Right lobe of liver (tissue), 6 donors: Measurements from ENCODE around the gene PPP1R14B. TPM values are rescaled to one million over a fixed set of nuclear protein-coding genes. Genes with fewer than 3 reads are reported as not detected.

Experiments
- ATAC-seq, 4 donors: fragments of 200-7000 bp; cut with Tn5 transposase; one replicate each; pipeline ENCODE4 v1.9.1; 2020; ENCODE audit warnings: mild to moderate bottlenecking in 4 of 4, moderate library complexity in 4 of 4
- DNase-seq, 3 donors: peaks; one replicate each; pipeline ENCODE4 v3.0.0-alpha.2; 2020
- H3K27ac ChIP-seq, 3 donors: fragments of 200-600 bp; one replicate each; pipeline ENCODE4 v1.8.0; 2022
- H3K27me3 ChIP-seq, 2 donors: fragments of 200-600 bp; one replicate each; pipeline ENCODE4 v1.8.0; 2022
- H3K36me3 ChIP-seq, 4 donors: fragments of 200-600 bp; sonication (generic) in 1 of 4; one replicate each; pipeline versions ENCODE4 v1.5.1 to v1.8.0; 2017 to 2022; ENCODE audit warnings: control low read depth in 1 of 4
- H3K4me1 ChIP-seq, 4 donors: fragments of 200-600 bp; sonication (generic) in 1 of 4; one replicate each; pipeline versions ENCODE4 v1.5.1 to v1.8.0; 2017 to 2022; ENCODE audit warnings: control low read depth in 1 of 4
- H3K4me3 ChIP-seq, 3 donors: fragments of 200-600 bp; one replicate each; pipeline ENCODE4 v1.8.0; 2022
- H3K9me3 ChIP-seq, 4 donors: fragments of 200-600 bp; sonication (generic) in 1 of 4; one replicate each; pipeline versions ENCODE4 v1.5.1 to v1.8.0; 2017 to 2022; ENCODE audit warnings: control low read depth in 1 of 4
- POLR2A ChIP-seq: fragments of 450-650 bp; IDR thresholded peaks from one replicate; pipeline ENCODE4 v1.6.1; 2017; ENCODE audit warnings: antibody characterized with exemption, mild to moderate bottlenecking
- WGBS: methylation state at CpG from one replicate; pipeline ENCODE4 v1.1.6; 2018; ENCODE audit warnings: low coverage, low lambda C conversion rate; ENCODE audit not compliant: insufficient coverage; ENCODE audit errors: missing lambda C conversion rate; 5-methylcytosine and 5-hydroxymethylcytosine counted together
- intact Hi-C, 2 donors: fragments of 100-400 bp; cut with DNase I; formaldehyde crosslinking; loops; one replicate each; pipeline versions ENCODE4 v1.11.2 to v1.14.1; 2022
- total RNA-seq, 6 experiments: library from RNA; depleted of rRNA in 2 of 6; stranded (reverse); fragments of >200 nt in 2 of 6; fragmentation: NEBNext Ultra II Directional in 3 of 6; extraction: Animal tissue kit (Norgen Biotek cat#: 25700) in 3 of 6; gene quantifications; one replicate each; pipeline versions ENCODE4 v1.1.0 to v1.2.4, GENCODE V29; 2016 to 2023
- TF ChIP-seq, protein P1 (sequence below), 4 donors: fragments of 200-600 bp in 3 of 4; fragments of 450-650 bp in 1 of 4; IDR thresholded peaks; one replicate each; pipeline versions ENCODE4 v1.5.1 to v1.8.0; 2016 to 2022; ENCODE audit warnings: antibody characterized with exemption in 4 of 4, mild to moderate bottlenecking in 2 of 4
- donor health status: DM: no; HTN: yes; CAD: no.
- donor health status: DM: no; HTN: no; CAD: no.
- donor health status: DM: no; HTN: no; CAD: no.
- donor health status: DM: no; HTN: yes; CAD: no.
- donor health status: DM: no; HTN: yes; CAD: no.

The PPP1R14B gene
- total RNA-seq, 6 experiments from 2014 or later, result 34.1 to 90.3 (median 49.7) TPM

DNA sequence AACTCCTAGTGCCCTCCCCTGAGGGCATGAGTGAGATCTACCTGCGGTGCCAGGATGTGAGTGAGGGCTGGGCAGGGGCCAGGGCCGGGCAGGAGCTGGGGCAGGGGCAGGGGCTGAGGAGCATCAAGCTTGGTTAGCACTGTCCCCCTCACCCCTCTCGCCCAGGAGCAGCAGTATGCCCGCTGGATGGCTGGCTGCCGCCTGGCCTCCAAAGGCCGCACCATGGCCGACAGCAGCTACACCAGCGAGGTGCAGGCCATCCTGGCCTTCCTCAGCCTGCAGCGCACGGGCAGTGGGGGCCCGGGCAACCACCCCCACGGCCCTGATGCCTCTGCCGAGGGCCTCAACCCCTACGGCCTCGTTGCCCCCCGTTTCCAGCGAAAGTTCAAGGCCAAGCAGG, 26.5 kb downstream of the PPP1R14B start:
- intact Hi-C loops, result no loop called here
- Histone ChIP-seq H3K36me3 (peaks cover 0 to 28% (median 0%) of the 10 kb centered on the region in 4 donors), H3K27me3 (no peaks in the 10 kb centered on the region), H3K4me1 (peaks cover 0 to 17% (median 8%) of the 10 kb centered on the region in 4 donors), H3K27ac (no peak overlapping the region), H3K4me3 (no peak overlapping the region), H3K9me3 (no peaks in the 10 kb centered on the region)
- no CpG with 5 or more reads among the region's 17 CpGs for WGBS
- DNase-seq, result peak in 1 of 3 donors; percentile 52
- ATAC-seq, result no peak
- no peak for TF ChIP-seq POLR2A
- TF ChIP-seq, protein P1, sequence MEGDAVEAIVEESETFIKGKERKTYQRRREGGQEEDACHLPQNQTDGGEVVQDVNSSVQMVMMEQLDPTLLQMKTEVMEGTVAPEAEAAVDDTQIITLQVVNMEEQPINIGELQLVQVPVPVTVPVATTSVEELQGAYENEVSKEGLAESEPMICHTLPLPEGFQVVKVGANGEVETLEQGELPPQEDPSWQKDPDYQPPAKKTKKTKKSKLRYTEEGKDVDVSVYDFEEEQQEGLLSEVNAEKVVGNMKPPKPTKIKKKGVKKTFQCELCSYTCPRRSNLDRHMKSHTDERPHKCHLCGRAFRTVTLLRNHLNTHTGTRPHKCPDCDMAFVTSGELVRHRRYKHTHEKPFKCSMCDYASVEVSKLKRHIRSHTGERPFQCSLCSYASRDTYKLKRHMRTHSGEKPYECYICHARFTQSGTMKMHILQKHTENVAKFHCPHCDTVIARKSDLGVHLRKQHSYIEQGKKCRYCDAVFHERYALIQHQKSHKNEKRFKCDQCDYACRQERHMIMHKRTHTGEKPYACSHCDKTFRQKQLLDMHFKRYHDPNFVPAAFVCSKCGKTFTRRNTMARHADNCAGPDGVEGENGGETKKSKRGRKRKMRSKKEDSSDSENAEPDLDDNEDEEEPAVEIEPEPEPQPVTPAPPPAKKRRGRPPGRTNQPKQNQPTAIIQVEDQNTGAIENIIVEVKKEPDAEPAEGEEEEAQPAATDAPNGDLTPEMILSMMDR (IDR thresholded peaks at IDR 0.05), result no peak

DNA sequence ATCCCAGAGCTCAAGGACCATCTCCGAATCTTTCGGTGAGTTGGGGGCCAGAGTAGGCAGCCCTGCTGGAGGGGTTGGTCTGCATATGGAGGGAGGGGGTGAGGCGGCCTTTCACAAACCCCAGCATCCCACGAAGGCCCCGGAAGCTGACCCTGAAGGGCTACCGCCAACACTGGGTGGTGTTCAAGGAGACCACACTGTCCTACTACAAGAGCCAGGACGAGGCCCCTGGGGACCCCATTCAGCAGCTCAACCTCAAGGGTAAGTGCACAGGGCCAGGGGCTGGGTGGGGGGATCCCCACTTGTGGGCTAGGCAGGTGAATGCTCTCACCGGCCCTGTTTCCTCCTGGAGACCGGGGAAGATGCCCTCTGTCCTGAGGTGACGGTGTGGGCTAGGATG, 27.0 kb downstream of the PPP1R14B start:
- 100% methylated on average over 1 of the region's 10 CpGs for WGBS
- intact Hi-C loops, result no loop called here
- peaks cover 0 to 32% (median 0%) of the 10 kb centered on the region in 4 donors for H3K36me3 ChIP-seq

DNA sequence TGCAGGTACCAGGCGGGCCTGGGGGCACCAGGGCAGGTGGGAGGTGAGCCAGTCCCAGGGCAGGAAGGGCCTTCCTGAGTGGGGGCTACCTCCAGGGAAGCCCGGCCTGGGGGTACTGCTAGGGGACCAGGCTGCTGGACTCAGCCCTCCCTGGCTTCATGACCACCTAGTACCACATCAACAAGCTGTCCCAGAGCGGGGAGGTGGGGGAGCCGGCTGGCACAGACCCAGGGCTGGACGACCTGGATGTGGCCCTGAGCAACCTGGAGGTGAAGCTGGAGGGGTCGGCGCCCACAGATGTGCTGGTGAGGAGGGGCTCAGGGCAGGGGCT, 27.4 kb downstream of the PPP1R14B start:
- intact Hi-C loops, result no loop called here
- 40% methylated on average over 3 of the region's 7 CpGs for WGBS
- TF ChIP-seq, protein P1 (IDR thresholded peaks at IDR 0.05), result no peak
- TF ChIP-seq POLR2A, result no peak
- Histone ChIP-seq H3K36me3 (peaks cover 0 to 32% (median 0%) of the 10 kb centered on the region in 4 donors), H3K4me1 (peaks cover 0 to 14% (median 6%) of the 10 kb centered on the region in 4 donors), H3K9me3 (no peaks in the 10 kb centered on the region), H3K27ac (no peak overlapping the region), H3K27me3 (no peaks in the 10 kb centered on the region), H3K4me3 (no peak overlapping the region)
- peak in 2 of 4 donors; percentile 4 to 19 for ATAC-seq
- DNase-seq, result peak in 2 of 3 donors; percentile 53 to 55

More for the DNA sequence above, 27.0 kb downstream of the PPP1R14B start:
- Histone ChIP-seq H3K27ac (no peak overlapping the region), H3K4me3 (no peak overlapping the region), H3K4me1 (peaks cover 0 to 14% (median 6%) of the 10 kb centered on the region in 4 donors), H3K9me3 (no peaks in the 10 kb centered on the region), H3K27me3 (no peaks in the 10 kb centered on the region)
- peak in 1 of 3 donors; percentile 46 for DNase-seq
- ATAC-seq, result no peak
- TF ChIP-seq POLR2A, result no peak
- TF ChIP-seq, protein P1 (IDR thresholded peaks at IDR 0.05), result no peak

DNA sequence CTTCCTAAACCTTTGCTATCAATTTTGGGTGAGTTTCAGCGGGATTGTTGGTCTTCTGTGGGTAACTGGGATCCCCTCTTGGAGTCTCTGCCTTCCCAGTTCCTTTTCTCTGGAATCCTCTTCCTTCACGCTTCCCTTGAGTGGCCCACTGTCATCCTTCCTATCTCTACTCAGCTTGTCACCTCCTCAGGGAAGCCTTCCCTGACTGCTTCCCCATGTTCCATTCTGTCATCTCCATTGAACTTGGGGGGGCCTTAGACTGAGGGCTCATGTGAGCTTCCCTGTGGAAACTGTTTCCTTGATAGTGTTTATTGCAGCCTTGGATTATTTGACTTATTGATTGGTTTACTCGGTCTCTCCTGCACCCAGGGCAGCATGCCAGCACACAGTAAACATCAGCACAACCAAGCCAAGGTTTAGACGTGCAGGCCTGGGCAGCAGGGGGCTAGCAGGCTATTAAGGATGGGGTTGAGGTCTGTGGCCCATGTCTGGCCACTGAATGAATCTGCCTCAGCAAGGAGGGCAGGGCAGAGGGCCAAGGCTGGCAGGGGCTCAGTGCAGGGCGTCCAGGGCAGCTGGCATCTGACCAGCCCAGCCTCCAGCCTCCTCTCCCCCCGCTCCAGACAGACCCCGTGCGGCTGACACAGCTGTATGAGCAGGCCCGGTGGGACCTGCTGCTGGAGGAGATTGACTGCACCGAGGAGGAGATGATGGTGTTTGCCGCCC, 28.0 kb downstream of the PPP1R14B start:
- intact Hi-C loops, result no loop called here
- Histone ChIP-seq H3K36me3 (peaks cover 0 to 32% (median 0%) of the 10 kb centered on the region in 4 donors), H3K27me3 (no peaks in the 10 kb centered on the region), H3K4me3 (no peak overlapping the region), H3K27ac (no peak overlapping the region), H3K9me3 (no peaks in the 10 kb centered on the region), H3K4me1 (peaks cover 0 to 14% (median 6%) of the 10 kb centered on the region in 4 donors)
- ATAC-seq (peak; percentile 75 to 89 (median 84)), DNase-seq (peak; percentile 80 to 89 (median 86))
- TF ChIP-seq POLR2A, result no peak
- TF ChIP-seq, protein P1 (IDR thresholded peaks at IDR 0.05), result no peak
- WGBS, result 47% methylated on average over 3 of the region's 11 CpGs
